HEK293 (cell line): ENCODE measurements around the gene KIF1A.

Source experiments
- CTCF ChIA-PET: fragments of 350-600 bp; formaldehyde crosslinking; extraction: SDS; loops from one replicate; lab custom pipeline; 2021; ENCODE audit warnings: antibody characterized with exemption; lab: Yijun Ruan, JAX
- POLR2A ChIA-PET: fragments of 300-600 bp; formaldehyde crosslinking; extraction: SDS; loops from one replicate; lab custom pipeline; 2020; ENCODE audit warnings: antibody characterized with exemption, inconsistent platforms; lab: Yijun Ruan, JAX
- H3K27ac ChIP-seq: fragments of 200-500 bp; sonication (Bioruptor generic); 2 replicates; pipeline ENCODE4 v1.5.1; 2014; ENCODE audit warnings: low read depth, low read length, control low read depth, inconsistent platforms; ENCODE audit errors: extremely low read depth
- H3K36me3 ChIP-seq, 2 experiments: fragments of 200-500 bp in 1 of 2; sonication (Bioruptor generic) in 1 of 2; 1 replicate in 1 of 2; 2 replicates in 1 of 2; pipeline ENCODE4 v1.5.1; 2014 to 2017; ENCODE audit warnings: inconsistent platforms in 2 of 2, low read length in 2 of 2; ENCODE audit not compliant: control insufficient read depth in 2 of 2, insufficient read depth in 1 of 2
- H3K4me1 ChIP-seq: fragments of 200-500 bp; sonication (Bioruptor generic); 2 replicates; pipeline ENCODE4 v1.5.1; 2014; ENCODE audit warnings: mild to moderate bottlenecking, low read length, inconsistent platforms; ENCODE audit not compliant: control insufficient read depth, insufficient read depth
- H3K4me3 ChIP-seq: 2 replicates; pipeline ENCODE4 v1.5.1; 2011; ENCODE audit warnings: low read depth, mild to moderate bottlenecking, control low read depth, low read length, moderate library complexity
- H3K9me3 ChIP-seq: fragments of 200-500 bp; sonication (Bioruptor generic); 2 replicates; pipeline ENCODE4 v1.5.1; 2014; ENCODE audit warnings: low read depth, low read length, inconsistent platforms; ENCODE audit not compliant: control insufficient read depth, insufficient read depth
- GLI2 ChIP-seq: fragments of 450-650 bp; formaldehyde crosslinking; IDR thresholded peaks from 2 replicates; pipeline ENCODE4; 2017; ENCODE audit warnings: missing biosample characterization, missing genetic modification characterization, low read depth, borderline replicate concordance
- KLF9 ChIP-seq: fragments of 450-650 bp; formaldehyde crosslinking; IDR thresholded peaks from 2 replicates; pipeline ENCODE4 v1.5.1; 2016; ENCODE audit warnings: missing biosample characterization, missing genetic modification characterization, low read depth
- PRDM2 ChIP-seq: fragments of 450-650 bp; formaldehyde crosslinking; IDR thresholded peaks from 2 replicates; pipeline ENCODE4 v1.5.1; 2016; ENCODE audit warnings: missing biosample characterization, missing genetic modification characterization, borderline replicate concordance
- PRDM4 ChIP-seq: fragments of 450-650 bp; formaldehyde crosslinking; IDR thresholded peaks from 2 replicates; pipeline ENCODE4 v1.5.1; 2017; ENCODE audit warnings: missing biosample characterization, missing genetic modification characterization
- SCRT1 ChIP-seq: fragments of 450-650 bp; formaldehyde crosslinking; IDR thresholded peaks from 2 replicates; pipeline ENCODE4 v1.5.1; 2016; ENCODE audit warnings: missing biosample characterization, missing genetic modification characterization, borderline replicate concordance
- SP2 ChIP-seq: fragments of 450-650 bp; formaldehyde crosslinking; IDR thresholded peaks from 2 replicates; pipeline ENCODE4 v1.5.1; 2016; ENCODE audit warnings: missing biosample characterization, missing genetic modification characterization
- SP7 ChIP-seq: fragments of 450-650 bp; formaldehyde crosslinking; IDR thresholded peaks from 2 replicates; pipeline ENCODE4 v1.5.1; 2016; ENCODE audit warnings: missing biosample characterization, missing genetic modification characterization
- ZBTB10 ChIP-seq: fragments of 450-650 bp; formaldehyde crosslinking; IDR thresholded peaks from 2 replicates; pipeline ENCODE4 v1.5.1; 2016; ENCODE audit warnings: missing biosample characterization, missing genetic modification characterization
- ZBTB20 ChIP-seq: fragments of 450-650 bp; formaldehyde crosslinking; IDR thresholded peaks from 2 replicates; pipeline ENCODE4 v1.5.1; 2016; ENCODE audit warnings: missing biosample characterization, missing genetic modification characterization
- ZFP41 ChIP-seq: fragments of 450-650 bp; formaldehyde crosslinking; IDR thresholded peaks from 2 replicates; pipeline ENCODE4 v1.5.1; 2016; ENCODE audit warnings: missing biosample characterization, missing genetic modification characterization, borderline replicate concordance
- ZNF138 ChIP-seq: fragments of 450-650 bp; formaldehyde crosslinking; IDR thresholded peaks from 2 replicates; pipeline ENCODE4 v1.5.1; 2016; ENCODE audit warnings: missing biosample characterization, missing genetic modification characterization, borderline replicate concordance
- ZNF211 ChIP-seq: fragments of 450-650 bp; formaldehyde crosslinking; IDR thresholded peaks from 2 replicates; pipeline ENCODE4 v1.5.1; 2016; ENCODE audit warnings: low read depth, missing biosample characterization, missing genetic modification characterization
- ZNF302 ChIP-seq: fragments of 450-650 bp; formaldehyde crosslinking; IDR thresholded peaks from 2 replicates; pipeline ENCODE4 v1.5.1; 2016; ENCODE audit warnings: missing biosample characterization, missing genetic modification characterization, low read depth
- ZNF37A ChIP-seq: fragments of 450-650 bp; IDR thresholded peaks from 2 replicates; pipeline ENCODE4 v1.5.1; 2018; ENCODE audit warnings: missing biosample characterization, missing genetic modification characterization
- ZNF416 ChIP-seq: fragments of 450-650 bp; formaldehyde crosslinking; IDR thresholded peaks from 2 replicates; pipeline ENCODE4 v1.5.1; 2016; ENCODE audit warnings: missing biosample characterization, missing genetic modification characterization
- ZNF426 ChIP-seq: fragments of 450-650 bp; formaldehyde crosslinking; IDR thresholded peaks from 2 replicates; pipeline ENCODE4 v1.5.1; 2017; ENCODE audit warnings: missing biosample characterization, missing genetic modification characterization, mild to moderate bottlenecking, inconsistent platforms, moderate library complexity
- ZNF560 ChIP-seq: fragments of 450-650 bp; formaldehyde crosslinking; IDR thresholded peaks from 2 replicates; pipeline ENCODE4 v1.5.1; 2017; ENCODE audit warnings: missing biosample characterization, missing genetic modification characterization, borderline replicate concordance
- ZNF623 ChIP-seq: fragments of 450-650 bp; formaldehyde crosslinking; IDR thresholded peaks from 2 replicates; pipeline ENCODE4 v1.5.1; 2016; ENCODE audit warnings: missing biosample characterization, missing genetic modification characterization
- ZNF629 ChIP-seq: fragments of 450-650 bp; formaldehyde crosslinking; IDR thresholded peaks from 2 replicates; pipeline ENCODE4 v1.5.1; 2017; ENCODE audit warnings: missing biosample characterization, missing genetic modification characterization
- ZNF660 ChIP-seq: fragments of 450-650 bp; IDR thresholded peaks from 2 replicates; pipeline ENCODE4 v1.5.1; 2018; ENCODE audit warnings: missing biosample characterization, mild to moderate bottlenecking, missing genetic modification characterization
- ZNF701 ChIP-seq: fragments of 450-650 bp; formaldehyde crosslinking; IDR thresholded peaks from 2 replicates; pipeline ENCODE4 v1.5.1; 2016; ENCODE audit warnings: missing biosample characterization, missing genetic modification characterization
- ZNF791 ChIP-seq: fragments of 450-650 bp; formaldehyde crosslinking; IDR thresholded peaks from 2 replicates; pipeline ENCODE4 v1.5.1; 2016; ENCODE audit warnings: missing biosample characterization, missing genetic modification characterization
- ZNF837 ChIP-seq: fragments of 450-650 bp; formaldehyde crosslinking; IDR thresholded peaks from 2 replicates; pipeline ENCODE4 v1.5.1; 2016; ENCODE audit warnings: missing biosample characterization, missing genetic modification characterization
- ZNF843 ChIP-seq: fragments of 450-650 bp; formaldehyde crosslinking; IDR thresholded peaks from 2 replicates; pipeline ENCODE4 v1.5.1; 2016; ENCODE audit warnings: missing biosample characterization, missing genetic modification characterization

The KIF1A gene

GRCh38 chr2:240858871-240859270 lies 38.9 kb upstream of the KIF1A start:
- Histone ChIP-seq H3K27ac (no peak overlapping the region), H3K36me3 (no peaks in the 10 kb centered on the region), H3K9me3 (no peaks in the 10 kb centered on the region)
- CTCF ChIA-PET = interaction anchor here (0.9 to 3.1 kb wide), 2 partner anchors 8 to 18 kb away, joined by 4 to 18 read pairs; no protein-coding TSS in a partner anchor
- POLR2A ChIA-PET = no interaction called here
- TF ChIP-seq ZNF416 (tag by site-specific recombination) = no peak
- TF ChIP-seq ZNF302 (tag by site-specific recombination) = no peak
- TF ChIP-seq ZNF660 = no peak
- no peak for TF ChIP-seq PRDM4 (tag by site-specific recombination)
- TF ChIP-seq GLI2 (tag by site-specific recombination) = no peak
- no peak for TF ChIP-seq ZNF623 (tag by site-specific recombination)
- no peak for TF ChIP-seq KLF9 (tag by site-specific recombination)
- no peak for TF ChIP-seq ZNF701 (tag by site-specific recombination)
- no peak for TF ChIP-seq SP7 (tag by site-specific recombination)
- TF ChIP-seq, all 188 proteins: peak for 0
- Histone ChIP-seq H3K4me3 (no peak overlapping the region), H3K4me1 (no peaks in the 10 kb centered on the region)

GRCh38 chr2:240858321-240858720 lies 38.3 kb upstream of the KIF1A start:
- H3K4me1 ChIP-seq = no peaks in the 10 kb centered on the region
- POLR2A ChIA-PET = no interaction called here
- CTCF ChIA-PET = interaction anchor here (0.9 to 1.3 kb wide), 2 partner anchors 15 to 18 kb away, joined by 3 to 4 read pairs; no protein-coding TSS in a partner anchor

More at GRCh38 chr2:240858321-240858720, 38.3 kb upstream of the KIF1A start:
- no peaks in the 10 kb centered on the region for H3K9me3 ChIP-seq
- TF ChIP-seq SCRT1 (tag by site-specific recombination) (no peak), ZFP41 (tag by site-specific recombination) (no peak), ZBTB10 (no peak), PRDM2 (tag by site-specific recombination) (no peak), ZNF560 (tag by site-specific recombination) (no peak), ZBTB20 (tag by site-specific recombination) (no peak), ZNF37A (no peak), ZNF426 (tag by site-specific recombination) (no peak), ZNF138 (no peak), GLI2 (tag by site-specific recombination) (no peak), SP2 (tag by site-specific recombination) (no peak), ZNF843 (tag by site-specific recombination) (no peak), ZNF211 (tag by site-specific recombination) (no peak), ZNF837 (tag by site-specific recombination) (no peak), ZNF629 (tag by site-specific recombination) (no peak), ZNF791 (tag by site-specific recombination) (no peak)
- TF ChIP-seq, all 188 proteins: peak for 0
- H3K36me3 ChIP-seq = no peaks in the 10 kb centered on the region
- H3K27ac ChIP-seq = no peak overlapping the region
- no peak overlapping the region for H3K4me3 ChIP-seq
